H1 (cell line): ENCODE results near the gene CUL1. TPM values are rescaled to one million over a fixed set of nuclear protein-coding genes. Genes with fewer than 3 reads are reported as not detected.

ENCODE experiments used
- CTCF ChIA-PET: fragments of 300-600 bp; sonication (Branson Sonifier 250); formaldehyde crosslinking; loops from one replicate; lab custom pipeline; 2021; ENCODE audit not compliant: partially characterized antibody; lab: Charles Lee
- POLR2A ChIA-PET: fragments of 300-600 bp; sonication (Branson Sonifier 250); formaldehyde crosslinking; loops from one replicate; lab custom pipeline; 2021; ENCODE audit warnings: inconsistent platforms; ENCODE audit not compliant: partially characterized antibody; lab: Charles Lee
- DNase-seq, 2 experiments: peaks; one replicate each; pipeline versions ENCODE4 v3.0.0 to v3.0.0-alpha.2; 2010 to 2022; ENCODE audit warnings: low spot score in 2 of 2, low read depth in 1 of 2, mixed read lengths in 1 of 2
- FAIRE-seq: peaks from 2 replicates; lab custom pipeline; 2011; peaks lifted over from hg19 to GRCh38; lab: Jason Lieb, UNC
- H2AFZ ChIP-seq: 2 replicates; pipeline ENCODE4 v1.8.1; 2012; ENCODE audit warnings: low read length, inconsistent platforms
- H2AK5ac ChIP-seq: 2 replicates; pipeline ENCODE4 v1.6.1; 2013; ENCODE audit warnings: low read depth, low read length
- H2BK120ac ChIP-seq: replicated peaks from 2 replicates; pipeline ENCODE3; 2013; ENCODE audit warnings: low read depth, low read length, inconsistent platforms
- H2BK12ac ChIP-seq: 2 replicates; pipeline ENCODE4 v1.6.1; 2013; ENCODE audit warnings: low read depth, low read length
- H2BK15ac ChIP-seq: 2 replicates; pipeline ENCODE4 v1.6.1; 2013; ENCODE audit warnings: low read length
- H2BK20ac ChIP-seq: 2 replicates; pipeline ENCODE4 v1.6.1; 2013; ENCODE audit warnings: low read length
- H2BK5ac ChIP-seq: 2 replicates; pipeline ENCODE4 v1.6.1; 2013; ENCODE audit warnings: low read depth, low read length
- H3K14ac ChIP-seq: 2 replicates; pipeline ENCODE4 v1.6.1; 2013; ENCODE audit warnings: inconsistent platforms; ENCODE audit not compliant: insufficient read length
- H3K18ac ChIP-seq: 2 replicates; pipeline ENCODE4 v1.6.1; 2013; ENCODE audit warnings: low read length; ENCODE audit errors: extremely low read depth
- H3K23ac ChIP-seq: 2 replicates; pipeline ENCODE4 v1.6.1; 2013; ENCODE audit warnings: inconsistent platforms; ENCODE audit not compliant: insufficient read length
- H3K23me2 ChIP-seq: 2 replicates; pipeline ENCODE4 v1.6.1; 2013; ENCODE audit warnings: low read depth, low read length
- H3K27ac ChIP-seq: 2 replicates; pipeline ENCODE4 v1.6.1; 2011; ENCODE audit warnings: low read depth, low read length, inconsistent platforms
- H3K27me3 ChIP-seq, 4 experiments: replicated peaks in 1 of 4; 1 replicate in 1 of 4; 2 replicates in 3 of 4; pipeline versions ENCODE4 v1.6.1 to v1.8.1; 2011 to 2013; ENCODE audit warnings: low read length in 3 of 4, mild to moderate bottlenecking in 3 of 4, inconsistent platforms in 2 of 4, mixed read lengths in 2 of 4, moderate library complexity in 1 of 4; ENCODE audit not compliant: control insufficient read depth in 3 of 4, insufficient read depth in 3 of 4; ENCODE audit errors: extremely low read depth in 1 of 4
- H3K36me3 ChIP-seq, 4 experiments: 2 replicates each; pipeline versions ENCODE4 v1.6.1 to v1.8.1; 2011 to 2013; ENCODE audit warnings: mild to moderate bottlenecking in 4 of 4, low read length in 3 of 4, moderate library complexity in 2 of 4, control low read depth in 1 of 4, inconsistent platforms in 1 of 4; ENCODE audit not compliant: insufficient read depth in 4 of 4, control insufficient read depth in 2 of 4
- H3K4ac ChIP-seq: replicated peaks from 2 replicates; pipeline ENCODE3; 2013; ENCODE audit warnings: low read length, low read depth, mixed read lengths, inconsistent platforms; ENCODE audit not compliant: insufficient read length
- H3K4me1 ChIP-seq, 4 experiments: replicated peaks in 1 of 4; 1 replicate in 1 of 4; 2 replicates in 3 of 4; pipeline versions ENCODE4 v1.6.1 to v1.8.1; 2011 to 2013; ENCODE audit warnings: low read length in 3 of 4, inconsistent platforms in 2 of 4, mixed read lengths in 1 of 4; ENCODE audit not compliant: insufficient read depth in 4 of 4, control insufficient read depth in 3 of 4
- H3K4me2 ChIP-seq, 2 experiments: 2 replicates each; pipeline versions ENCODE4 v1.6.1 to v1.8.1; 2011 to 2013; ENCODE audit warnings: low read depth in 2 of 2, low read length in 2 of 2, control low read depth in 1 of 2, inconsistent platforms in 1 of 2, mild to moderate bottlenecking in 1 of 2; ENCODE audit not compliant: insufficient read depth in 1 of 2
- H3K4me3 ChIP-seq, 4 experiments: fragments of 200-600, 300-600 bp in 1 of 4; sonication (generic), shearing (Covaris generic), sonication (Bioruptor Twin) in 1 of 4; 2 replicates each; pipeline versions ENCODE4 v1.5.1 to v1.8.1; 2011 to 2016; ENCODE audit warnings: low read length in 4 of 4, low read depth in 3 of 4, control low read depth in 2 of 4, inconsistent platforms in 2 of 4, mild to moderate bottlenecking in 2 of 4, mixed read lengths in 1 of 4, moderate library complexity in 1 of 4; ENCODE audit not compliant: insufficient read depth in 2 of 4; ENCODE audit errors: extremely low read depth in 1 of 4
- H3K56ac ChIP-seq: replicated peaks from 2 replicates; pipeline ENCODE3; 2013; ENCODE audit warnings: low read depth, mild to moderate bottlenecking, mixed read lengths, low read length, inconsistent platforms; ENCODE audit not compliant: insufficient read length
- H3K79me1 ChIP-seq: 2 replicates; pipeline ENCODE4 v1.6.1; 2013; ENCODE audit warnings: low read depth, low read length, control low read depth
- H3K79me2 ChIP-seq, 2 experiments: 2 replicates each; pipeline versions ENCODE4 v1.6.1 to v1.8.1; 2012 to 2013; ENCODE audit warnings: low read length in 2 of 2, mild to moderate bottlenecking in 2 of 2, inconsistent platforms in 1 of 2; ENCODE audit not compliant: insufficient read depth in 2 of 2, control insufficient read depth in 1 of 2
- H3K9ac ChIP-seq, 4 experiments: replicated peaks in 1 of 4; 1 replicate in 1 of 4; 2 replicates in 3 of 4; pipeline versions ENCODE4 v1.6.1 to v1.8.1; 2011 to 2013; ENCODE audit warnings: low read depth in 3 of 4, low read length in 3 of 4, control low read depth in 2 of 4, mild to moderate bottlenecking in 2 of 4, moderate library complexity in 2 of 4, inconsistent platforms in 1 of 4; ENCODE audit errors: extremely low read depth in 1 of 4
- H3K9me3 ChIP-seq, 2 experiments: 2 replicates each; pipeline versions ENCODE4 v1.6.1 to v1.8.1; 2012 to 2013; ENCODE audit warnings: mild to moderate bottlenecking in 2 of 2, moderate library complexity in 2 of 2, control low read depth in 1 of 2, inconsistent platforms in 1 of 2, low read depth in 1 of 2, low read length in 1 of 2, mixed read lengths in 1 of 2; ENCODE audit not compliant: insufficient read depth in 2 of 2
- H4K20me1 ChIP-seq, 2 experiments: replicated peaks in 1 of 2; 2 replicates each; pipeline versions ENCODE3 to v1.8.1; 2011 to 2013; ENCODE audit warnings: inconsistent platforms in 2 of 2, low read length in 2 of 2, mild to moderate bottlenecking in 1 of 2; ENCODE audit not compliant: insufficient read depth in 2 of 2, control insufficient read depth in 1 of 2
- H4K5ac ChIP-seq: 2 replicates; pipeline ENCODE4 v1.6.1; 2013; ENCODE audit warnings: low read length, low read depth, mixed read lengths, inconsistent platforms; ENCODE audit not compliant: insufficient read length
- H4K8ac ChIP-seq: 2 replicates; pipeline ENCODE4 v1.8.0; 2013; ENCODE audit warnings: mild to moderate bottlenecking, moderate library complexity, low read length, inconsistent platforms; ENCODE audit not compliant: insufficient read depth; ENCODE audit errors: extremely low read depth
- H4K91ac ChIP-seq: replicated peaks from 2 replicates; pipeline ENCODE3; 2013; ENCODE audit warnings: low read length, mixed read lengths, inconsistent platforms; ENCODE audit not compliant: insufficient read length
- BRCA1 ChIP-seq: IDR thresholded peaks from 2 replicates; pipeline ENCODE4 v1.6.1; 2012; ENCODE audit warnings: low read depth, low read length, improper control_type of control experiment
- JUND ChIP-seq: IDR thresholded peaks from 2 replicates; pipeline ENCODE4 v1.6.1; 2011; ENCODE audit warnings: mild to moderate bottlenecking, improper control_type of control experiment, low read length
- KDM1A ChIP-seq: fragments of 200-600, 300-600 bp; sonication (generic); IDR thresholded peaks from 2 replicates; pipeline ENCODE4 v1.7.1; 2016; ENCODE audit warnings: mild to moderate bottlenecking, low read length, borderline replicate concordance
- KDM5A ChIP-seq: fragments of 200-600 bp; IDR thresholded peaks from 2 replicates; pipeline ENCODE4 v1.7.1; 2012; ENCODE audit warnings: mild to moderate bottlenecking, low read length, inconsistent platforms, mixed read lengths
- RAD21 ChIP-seq, 2 experiments: IDR thresholded peaks in 1 of 2; conservative IDR thresholded peaks in 1 of 2; 2 replicates each; pipeline ENCODE4 v1.6.1; 2011; ENCODE audit warnings: low read depth in 2 of 2, low read length in 2 of 2, improper control_type of control experiment in 1 of 2, inconsistent platforms in 1 of 2, mild to moderate bottlenecking in 1 of 2, moderate library complexity in 1 of 2
- RXRA ChIP-seq: IDR thresholded peaks from 2 replicates; pipeline ENCODE4 v1.6.1; 2011; ENCODE audit warnings: low read depth, mild to moderate bottlenecking, low read length, moderate library complexity; ENCODE audit not compliant: insufficient read depth
- SAP30 ChIP-seq: fragments of 300-600 bp; sonication (generic); IDR thresholded peaks from 2 replicates; pipeline ENCODE4 v1.7.1; 2012; ENCODE audit warnings: low read length, moderate library complexity, mild to moderate bottlenecking, inconsistent platforms; ENCODE audit not compliant: insufficient read depth, insufficient replicate concordance
- SP1 ChIP-seq: IDR thresholded peaks from 2 replicates; pipeline ENCODE4 v1.6.1; 2011; ENCODE audit warnings: low read depth, low read length
- SRF ChIP-seq: IDR thresholded peaks from 2 replicates; pipeline ENCODE4 v1.6.1; 2011; ENCODE audit warnings: mild to moderate bottlenecking, low read depth, low read length, moderate library complexity
- TBP ChIP-seq: IDR thresholded peaks from 2 replicates; pipeline ENCODE4 v1.6.1; 2011; ENCODE audit warnings: low read depth, low read length, improper control_type of control experiment
- ZNF274 ChIP-seq: IDR thresholded peaks from 2 replicates; pipeline ENCODE4 v1.7.0; 2012; ENCODE audit warnings: low read length, borderline replicate concordance; ENCODE audit errors: extremely low read depth
- WGBS, 2 experiments: shearing (Covaris generic) in 1 of 2; methylation state at CpG; one replicate each; pipeline versions ENCODE4 v1.1.6 to v1.1.7; 2013 to 2015; ENCODE audit warnings: low lambda C conversion rate in 2 of 2, mixed read lengths in 2 of 2, inconsistent platforms in 1 of 2, low coverage in 1 of 2, missing lambda C conversion rate in 1 of 2; ENCODE audit not compliant: insufficient replicate concordance in 2 of 2, insufficient coverage in 1 of 2, insufficient read length in 1 of 2; ENCODE audit errors: extremely low coverage in 1 of 2, missing lambda C conversion rate in 1 of 2; 5-methylcytosine and 5-hydroxymethylcytosine counted together
- polyA plus RNA-seq, 7 experiments: library from polyadenylated mRNA; depleted of rRNA in 3 of 7; stranded (reverse) in 5 of 7; unstranded in 2 of 7; fragments of >200 nt in 5 of 7; fragments of 200-250 nt in 2 of 7; gene quantifications; 1 replicate in 5 of 7; 2 replicates in 1 of 7; 4 replicates in 1 of 7; pipeline versions ENCODE4 v1.2.1 to v1.2.3, GENCODE V29; 2011 to 2013; ENCODE audit warnings: missing spikeins in 2 of 7, mixed read lengths in 2 of 7
- total RNA-seq: library from RNA; stranded (reverse); fragmentation: NEBNext Ultra II Directional; extraction: Animal tissue kit (Norgen Biotek cat#: 25700); gene quantifications from 2 replicates; pipeline ENCODE4 v1.2.1, GENCODE V29; 2021

CUL1 gene
- total and polyA plus RNA-seq, 2 of the 8 experiments (the other 6 are each of a cell fraction or from before 2014, with no cell fraction given), result 33.0 to 77.3 TPM

DNA sequence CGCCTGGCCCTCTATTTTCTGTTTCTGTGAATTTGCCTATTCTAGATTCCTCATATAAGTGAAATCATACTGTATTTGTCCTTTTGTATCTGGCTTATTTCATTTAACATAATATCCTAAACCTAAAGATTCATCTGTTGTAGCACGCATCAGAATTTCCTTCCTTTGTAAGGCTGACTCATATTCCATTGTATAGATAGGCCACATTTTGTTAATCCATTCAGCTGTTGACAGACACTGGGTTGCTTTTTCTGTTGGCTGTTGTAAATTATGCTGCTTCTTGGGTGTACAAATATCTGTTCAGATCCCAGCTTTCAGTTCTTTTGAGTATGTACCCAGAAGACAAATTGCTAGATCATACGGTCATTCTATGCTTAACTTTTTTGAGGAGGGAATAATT, 28.8 kb upstream of the CUL1 start:
- H3K4me2 ChIP-seq, result no peak overlapping the region
- no peaks in the 10 kb centered on the region; the same call in 1 of the 2 replicates for H3K23me2 ChIP-seq
- H3K23ac ChIP-seq, result no peak overlapping the region
- CTCF ChIA-PET, result interaction anchor here (1.9 kb wide), 1 partner anchor 94 kb away, joined by 6 read pairs; no protein-coding TSS in a partner anchor
- H3K79me2 ChIP-seq, result no peaks in the 10 kb centered on the region
- 91% methylated on average over 3 of the region's 3 CpGs; no CpG with 5 or more reads in 1 of the 2 experiments for WGBS, 2 experiments
- no peaks in the 10 kb centered on the region for H3K36me3 ChIP-seq
- H3K9me3 ChIP-seq, result peaks cover 4 to 11% of the 10 kb centered on the region in 2 experiments
- H2AFZ ChIP-seq, result no peak overlapping the region
- DNase-seq (no peak), FAIRE-seq (no peak)
- no peak overlapping the region for H3K9ac ChIP-seq
- H3K18ac ChIP-seq, result no peak overlapping the region
- no peaks in the 10 kb centered on the region for H4K20me1 ChIP-seq
- H2BK12ac ChIP-seq, result no peak overlapping the region
- no peak overlapping the region for H4K5ac ChIP-seq
- no peak overlapping the region for H3K4me3 ChIP-seq
- no peaks in the 10 kb centered on the region for H3K79me1 ChIP-seq
- H2BK20ac ChIP-seq, result no peak overlapping the region
- no peak overlapping the region for H3K56ac ChIP-seq
- no peak overlapping the region for H3K14ac ChIP-seq
- no peaks in the 10 kb centered on the region for H3K4me1 ChIP-seq
- no peak overlapping the region for H4K91ac ChIP-seq
- H4K8ac ChIP-seq, result no peak overlapping the region
- POLR2A ChIA-PET, result no interaction called here
- no peaks in the 10 kb centered on the region for H3K27me3 ChIP-seq
- no peak overlapping the region for H3K27ac ChIP-seq
- no peak overlapping the region for H2AK5ac ChIP-seq
- H2BK120ac ChIP-seq, result no peak overlapping the region
- H2BK15ac ChIP-seq, result no peak overlapping the region
- no peak for TF ChIP-seq RXRA
- TF ChIP-seq ZNF274, result no peak
- TF ChIP-seq TBP, result no peak
- no peak for TF ChIP-seq JUND
- no peak for TF ChIP-seq SAP30
- no peak for TF ChIP-seq BRCA1
- TF ChIP-seq SRF, result no peak
- TF ChIP-seq RAD21 (IDR thresholded peaks at IDR 0.05 in 1 of 2, conservative IDR thresholded peaks at IDR 0.05 in 1 of 2; ENCODE audit: low read depth in 2 of 2, low read length in 2 of 2), result no peak
- TF ChIP-seq KDM1A, result no peak
- no peak for TF ChIP-seq KDM5A
- TF ChIP-seq SP1, result no peak
- no peak overlapping the region for H3K4ac ChIP-seq
- H2BK5ac ChIP-seq, result no peak overlapping the region
